GM03348 (cell line): ENCODE measurements around the gene ERN1.
"Not testable (repeated sequence)": the region's sequence is repeated elsewhere in the genome, so short reads cannot be mapped to it uniquely, and the experiment has no call there.

ENCODE experiments used
- DNase-seq: peaks from one replicate; pipeline ENCODE4 v3.0.0; 2012; ENCODE audit warnings: low spot score

ERN1 gene

GRCh38 chr17:64025732-64026294 lies 104.1 kb downstream of the ERN1 start:
- peak; percentile 88 for DNase-seq

- DNase-seq, result no peak
These were observed 104.9 kb downstream of the ERN1 start for GRCh38 chr17:64024781-64025731.

- DNase-seq, result no peak
These were observed 105.7 kb downstream of the ERN1 start for GRCh38 chr17:64024215-64024654.

DNA sequence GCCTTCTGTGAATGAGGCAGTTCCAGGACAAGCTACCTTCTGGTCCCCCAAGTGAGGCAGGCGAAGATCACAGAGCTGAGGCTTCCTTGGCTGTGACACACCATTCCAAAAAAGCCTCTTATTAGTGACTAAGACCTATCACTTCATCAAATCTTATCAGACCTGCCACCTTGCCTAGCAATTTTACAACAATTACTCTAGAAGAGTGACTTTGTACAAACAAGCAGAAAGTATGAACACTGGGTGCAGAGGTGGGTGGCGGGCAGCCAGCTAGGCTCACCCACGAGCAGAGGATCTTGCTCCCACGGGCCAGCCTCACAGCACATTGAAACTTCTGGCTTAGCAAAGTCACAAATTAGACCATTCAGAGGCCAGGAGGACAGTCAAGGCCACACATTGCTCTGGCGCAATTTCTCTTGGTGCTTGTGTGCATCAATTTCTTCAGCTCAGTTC lies 107.3 kb downstream of the ERN1 start:
- no peak for DNase-seq

- DNase-seq, result no peak
These were observed 109.7 kb downstream of the ERN1 start, which contains the start of gene ICAM2 for GRCh38 chr17:64020056-64020766. TSS of gene ICAM2 (minus strand) at chr17:64020633. CDS start at chr17:64006691, 13,942 bp downstream.

DNA sequence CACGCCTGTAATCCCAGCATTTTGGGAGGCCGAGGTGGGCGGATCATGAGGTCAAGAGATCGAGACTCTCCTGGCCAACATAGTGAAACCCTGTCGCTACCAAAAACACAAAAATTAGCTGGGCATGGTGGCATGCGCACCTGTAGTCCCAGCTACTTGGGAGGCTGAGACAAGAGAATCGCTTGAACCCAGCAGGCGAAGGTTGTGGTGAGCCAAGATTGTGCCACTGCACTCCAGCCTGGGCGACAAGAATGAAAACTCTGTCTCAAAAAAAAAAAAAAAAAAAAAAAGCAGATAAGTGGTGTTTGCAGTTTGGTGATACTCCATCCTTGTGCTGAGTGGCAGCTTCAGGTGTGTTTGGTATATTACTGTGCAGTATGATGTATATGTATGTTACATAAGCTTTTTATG lies 110.4 kb downstream of the ERN1 start:
- not testable (repeated sequence) for DNase-seq

DNA sequence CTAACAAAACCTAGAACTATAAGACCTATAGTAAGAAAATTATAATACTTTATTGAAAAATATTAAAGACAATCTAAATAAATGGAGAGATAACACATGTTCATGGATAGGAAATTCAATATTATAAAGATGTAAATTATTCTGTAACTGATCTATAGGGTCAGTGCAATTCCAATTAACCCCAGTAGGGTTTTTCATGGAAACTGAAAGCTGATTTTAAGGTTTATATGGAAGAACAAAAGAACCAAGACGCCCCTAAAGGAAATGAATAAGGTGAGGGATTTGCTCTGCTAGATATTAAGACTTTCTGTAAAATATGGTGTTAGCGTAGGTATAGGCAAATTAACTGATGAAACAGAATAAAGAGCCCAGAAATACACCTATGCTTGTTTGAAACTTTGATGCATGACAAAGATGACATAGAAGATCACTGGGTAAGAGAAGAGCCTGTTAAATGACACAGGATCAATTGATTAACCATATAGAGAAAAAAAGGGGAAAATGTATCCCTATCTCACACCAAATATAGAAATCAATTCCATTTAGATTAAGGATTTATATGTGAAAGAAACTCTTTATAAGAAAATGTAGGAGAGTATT lies 112.5 kb downstream of the ERN1 start:
- DNase-seq, result no peak

GRCh38 chr17:64016974-64017373 lies 113.0 kb downstream of the ERN1 start:
- DNase-seq, result no peak

DNA sequence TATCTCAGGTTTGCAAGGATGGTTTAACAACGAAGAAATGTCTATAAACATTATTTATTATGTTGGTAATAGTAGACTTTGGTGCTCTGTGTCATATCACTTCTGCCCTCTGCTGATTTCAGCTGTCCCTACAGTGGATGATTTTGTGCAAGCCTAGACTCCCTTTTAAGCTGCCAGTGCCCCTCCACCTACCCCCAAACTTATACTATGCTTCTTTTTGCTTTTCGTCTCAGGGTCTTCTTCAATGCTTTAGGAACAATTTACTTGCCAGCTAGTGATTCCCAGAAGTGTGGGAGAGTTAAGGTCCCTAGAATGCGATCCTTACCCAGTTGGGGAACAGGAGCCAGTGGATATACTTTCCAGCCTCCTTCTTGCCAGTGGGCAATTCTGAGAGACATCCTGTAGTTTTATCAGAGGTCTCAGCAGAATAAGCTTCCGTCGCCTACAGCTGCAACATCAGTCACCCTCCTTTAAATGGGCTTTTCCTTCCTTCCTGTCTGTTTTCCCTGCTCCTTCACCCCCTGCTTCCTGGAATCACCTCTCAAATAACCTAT lies 113.6 kb downstream of the ERN1 start:
- no peak for DNase-seq

DNA sequence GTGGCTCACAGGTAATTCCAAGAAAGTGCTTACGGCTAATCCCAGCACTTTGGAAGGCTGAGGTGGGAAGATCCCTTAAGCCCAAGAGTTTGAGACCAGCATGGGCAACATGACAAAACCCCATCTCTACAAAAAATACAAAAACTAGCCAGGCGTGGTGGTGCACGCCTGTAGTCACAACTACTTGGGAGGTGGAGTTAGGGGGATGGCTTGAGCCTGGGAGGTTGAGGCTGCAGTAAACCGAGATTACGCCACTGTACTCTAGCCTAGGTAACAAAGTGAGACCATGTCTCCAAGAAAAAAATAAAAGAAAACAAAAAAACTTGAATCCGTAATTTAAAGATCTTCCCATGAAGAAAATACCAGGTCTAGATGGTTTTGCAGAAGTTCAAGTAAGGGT lies 114.5 kb downstream of the ERN1 start:
- DNase-seq, result no peak

GRCh38 chr17:64009571-64010402 lies 120.2 kb downstream of the ERN1 start:
- DNase-seq, result peak; percentile 7

DNA sequence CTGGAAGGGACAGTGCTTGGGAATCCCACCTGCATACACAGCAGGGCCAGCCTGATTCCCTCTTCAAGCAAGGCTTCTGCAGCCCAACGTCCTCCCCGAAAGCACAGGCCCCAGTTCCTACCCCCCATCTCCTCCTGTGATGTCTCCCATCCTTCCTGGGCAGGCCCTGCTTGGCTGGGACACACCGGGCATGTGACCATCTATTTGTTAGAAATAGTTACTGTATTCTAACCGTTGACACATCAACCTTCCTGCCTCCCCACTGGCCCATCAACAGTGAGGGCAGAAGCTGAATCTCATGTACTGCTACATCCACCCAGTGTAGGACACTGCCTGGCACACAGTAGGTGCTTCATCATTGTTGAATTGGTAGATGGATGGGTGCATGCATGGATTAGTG lies 121.1 kb downstream of the ERN1 start:
- DNase-seq, result no peak

- no peak for DNase-seq
These were observed 121.6 kb downstream of the ERN1 start for GRCh38 chr17:64008346-64008745.

DNA sequence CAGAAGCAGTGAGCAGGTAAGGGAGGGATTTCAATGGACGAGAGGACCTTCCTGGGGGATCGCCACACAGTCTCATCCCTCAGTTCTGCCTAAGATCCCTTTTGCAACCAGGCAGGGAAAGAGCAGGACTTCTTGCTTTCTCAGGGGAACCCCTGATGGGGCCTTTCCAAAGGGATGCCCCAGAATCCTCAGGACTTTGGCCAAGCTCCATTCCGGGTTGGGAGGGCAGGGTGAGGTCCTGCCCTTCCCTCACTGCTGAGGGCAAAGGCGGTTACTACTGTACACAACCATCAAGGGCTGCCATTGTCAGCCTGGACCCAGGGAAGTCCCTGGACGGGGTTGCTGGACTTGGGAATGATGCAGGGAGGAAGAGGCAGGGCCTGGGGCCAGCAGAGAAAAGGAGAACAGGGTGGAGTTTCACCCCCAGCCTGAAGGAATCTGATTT lies 122.1 kb downstream of the ERN1 start:
- peak; percentile 11 for DNase-seq

DNA sequence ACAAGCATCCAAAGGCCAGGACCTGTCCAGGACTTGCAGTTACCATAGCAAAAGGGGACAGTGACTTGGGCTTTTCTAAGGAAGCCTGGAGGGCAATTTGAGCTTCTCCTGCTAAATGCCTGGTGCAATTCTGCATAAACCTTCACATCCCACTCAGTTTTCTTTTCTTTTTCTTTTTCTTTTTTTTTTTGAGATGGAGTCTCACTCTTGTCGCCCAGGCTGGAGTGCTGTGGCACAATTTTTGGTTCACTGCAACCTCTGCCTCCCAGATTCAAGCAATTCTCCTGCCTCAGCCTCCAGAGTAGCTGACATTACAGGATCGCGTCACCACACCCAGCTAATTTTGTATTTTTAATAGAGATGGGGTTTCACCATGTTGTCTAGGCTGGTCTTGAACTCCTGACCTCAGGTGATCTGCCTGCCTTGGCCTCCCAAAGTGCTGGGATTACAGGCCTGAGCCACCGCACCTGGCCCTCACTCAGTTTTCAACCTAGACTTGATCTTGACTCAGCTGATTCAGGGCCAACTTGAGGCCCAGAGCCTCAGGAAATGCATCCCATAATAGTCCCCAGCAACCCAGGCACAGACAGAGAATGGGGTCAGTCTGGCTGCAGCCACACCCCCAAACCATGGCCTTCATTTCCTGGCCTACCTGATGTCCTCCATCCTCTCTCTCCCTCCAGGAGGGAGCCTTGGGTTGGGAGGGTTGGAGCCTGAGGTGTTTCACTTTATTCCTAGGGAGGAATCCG lies 122.7 kb downstream of the ERN1 start:
- not testable (repeated sequence) for DNase-seq

DNA sequence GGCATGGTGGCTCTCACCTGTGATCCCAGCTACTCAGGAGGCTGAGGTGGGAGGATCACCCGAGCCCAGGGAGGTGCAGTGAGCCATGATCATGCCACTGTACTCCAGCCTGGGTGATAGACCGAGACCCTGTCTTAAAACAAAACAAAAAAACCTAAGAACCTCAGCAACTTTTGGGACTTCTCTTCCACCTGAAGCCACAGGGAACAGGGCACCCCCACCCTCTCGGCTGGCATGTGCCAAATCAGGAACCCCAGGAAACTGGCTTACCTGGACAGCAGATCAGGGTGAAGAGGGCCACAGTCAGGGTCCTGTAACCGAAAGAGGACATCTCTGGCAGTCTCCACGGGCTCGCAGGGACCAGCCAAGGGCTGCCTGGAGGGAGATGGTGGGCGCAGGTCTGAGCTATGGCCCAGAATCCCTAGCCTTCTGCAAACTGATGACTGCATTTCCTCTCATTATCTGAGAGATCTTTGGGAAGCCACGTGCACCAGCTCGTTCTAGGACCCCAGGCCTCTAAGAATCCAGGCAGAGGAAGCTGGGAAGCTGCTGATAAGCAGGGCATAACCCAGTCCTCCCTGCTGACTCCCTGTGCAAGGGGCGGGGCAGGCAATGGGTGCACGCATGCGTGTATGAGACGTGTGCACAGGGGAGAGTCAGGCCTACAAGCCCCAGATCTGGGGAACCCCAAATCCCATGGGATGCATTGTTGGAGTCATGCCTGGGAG lies 123.4 kb downstream of the ERN1 start:
- DNase-seq, result peak; percentile 17

- DNase-seq, result peak; percentile 34
These were observed 124.2 kb downstream of the ERN1 start for GRCh38 chr17:64005734-64006167.

DNA sequence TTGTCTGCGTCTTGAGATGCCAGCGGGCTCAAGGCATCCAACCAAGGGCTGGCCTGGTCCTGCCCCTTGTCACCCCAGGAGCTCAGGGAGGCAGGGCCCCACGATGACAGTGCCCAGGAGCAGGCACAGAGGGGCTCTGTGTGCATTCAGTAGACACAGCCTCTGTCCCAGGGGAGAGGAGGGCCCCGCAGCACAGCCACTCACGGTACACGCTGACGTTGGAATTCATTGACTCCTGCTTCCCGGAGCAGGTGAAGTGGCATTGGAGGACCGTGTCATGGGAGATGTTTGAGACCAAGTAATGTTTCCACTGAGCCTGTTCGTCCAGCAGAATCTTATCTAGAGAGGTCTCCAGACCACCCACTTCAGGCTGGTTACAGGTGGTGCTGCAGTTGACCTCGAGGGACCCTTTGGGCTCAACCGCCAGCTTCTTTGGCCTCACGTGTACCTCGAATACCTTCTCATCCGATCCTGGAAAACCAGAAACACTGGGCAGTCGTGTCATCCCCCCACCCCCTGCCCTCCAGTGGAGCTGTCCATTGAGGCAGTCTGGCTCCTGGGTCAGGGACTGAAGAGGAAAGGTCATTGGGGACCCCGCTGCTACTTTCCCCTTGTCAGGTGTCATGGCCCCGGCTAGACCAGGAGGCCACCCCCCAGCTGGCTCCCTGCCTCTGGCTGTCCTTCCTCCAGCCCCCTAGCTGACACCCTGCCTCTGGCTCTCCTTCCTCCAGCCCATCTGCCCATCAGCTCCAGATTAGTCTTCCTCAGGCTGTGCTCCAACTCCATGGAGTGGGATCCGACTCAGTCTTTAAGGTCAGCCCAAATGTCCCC lies 124.8 kb downstream of the ERN1 start:
- DNase-seq, result peak; percentile 3
